ENCODE measurements around the gene RAB5B. TPM values are rescaled to one million over a fixed set of nuclear protein-coding genes. Genes with fewer than 3 reads are reported as not detected.

The RAB5B gene
- total RNA-seq, 2 experiments from 2014 or later, result 21.6 to 47.2 TPM

- intact Hi-C loops (cut with micrococcal nuclease; ENCODE audit: unreplicated experiment), result loop anchor here (5.0 kb wide), 1 partner anchor 226 kb away; the partner anchor contains the start of genes ORMDL2 and SARNP
- Histone ChIP-seq H4K20me1 (ENCODE audit: insufficient read depth, low read length) (peaks cover 22% of the 10 kb centered on the region; the same call in 1 of the 2 replicates), H3K9me2 (ENCODE audit: insufficient read depth, low read length) (no peaks in the 10 kb centered on the region), H3K79me2 (ENCODE audit: insufficient read depth, low read depth, low read length) (peaks cover 24% of the 10 kb centered on the region), H3K4me3 (ENCODE audit: low read depth, low read length, poor library complexity, severe bottlenecking) (peak overlapping the region; percentile 83), H3K9me3 (ENCODE audit: low read length) (no peaks in the 10 kb centered on the region), H3K27ac (ENCODE audit: low read depth, low read length, poor library complexity, severe bottlenecking) (peak overlapping the region; percentile 66), H3K4me2 (ENCODE audit: low read length) (peak overlapping the region; percentile 96), H3K36me3 (ENCODE audit: insufficient read depth, low read length) (peaks cover 48% of the 10 kb centered on the region), H3K4me1 (ENCODE audit: insufficient read depth, low read length, poor library complexity, severe bottlenecking) (peaks cover 39% of the 10 kb centered on the region), H2AFZ (ENCODE audit: low read length) (no peak overlapping the region)
- DNase-seq (ENCODE audit: low spot score), result no peak
- TF ChIP-seq CTCF (conservative IDR thresholded peaks at IDR 0.05; ENCODE audit: low read length) (no peak), EZH2phosphoT487 (IDR thresholded peaks at IDR 0.05; ENCODE audit: borderline replicate concordance, low read depth, low read length) (no peak)
- ChIA-PET CTCF (ENCODE audit: unreplicated experiment) (no interaction called here), POLR2A (interaction anchor here (1.0 to 1.8 kb wide), 2 partner anchors 74 to 303 kb away, joined by 5 to 6 read pairs; no protein-coding TSS in a partner anchor)
- BruUV-seq (replicated peaks), result no TSS peak
Observed at GRCh38 chr12:56042843-56043242, 69.0 kb downstream of the RAB5B start.

Other genes with a start within 250 kb of the RAB5B start
- gene CD63, start 245.1 kb upstream of the RAB5B start, total RNA-seq (2014; rRNA removed; shearing (Covaris generic)), result 102 and 143 TPM in 2 replicates
- 112 and 130 TPM in 2 replicates for gene CD63, start 245.1 kb upstream of the RAB5B start, total RNA-seq (2022)
- gene GDF11, start 231.0 kb upstream of the RAB5B start, total RNA-seq (2014; rRNA removed; shearing (Covaris generic)), result 4.5 and 5.2 TPM in 2 replicates
- 18.0 and 19.9 TPM in 2 replicates for gene GDF11, start 231.0 kb upstream of the RAB5B start, total RNA-seq (2022)
- gene SARNP, start 156.4 kb upstream of the RAB5B start, total RNA-seq (2014; rRNA removed; shearing (Covaris generic)), result 86.1 and 161 TPM in 2 replicates
- 85.5 and 92.0 TPM in 2 replicates for gene SARNP, start 156.4 kb upstream of the RAB5B start, total RNA-seq (2022)
- 13.4 and 20.0 TPM in 2 replicates for gene ORMDL2, start 156.0 kb upstream of the RAB5B start, total RNA-seq (2014; rRNA removed; shearing (Covaris generic))
- gene ORMDL2, start 156.0 kb upstream of the RAB5B start, total RNA-seq (2022), result 22.9 and 27.1 TPM in 2 replicates
- 50.8 and 60.9 TPM in 2 replicates for gene DNAJC14, start 144.5 kb upstream of the RAB5B start, total RNA-seq (2014; rRNA removed; shearing (Covaris generic))
- 52.3 and 59.3 TPM in 2 replicates for gene DNAJC14, start 144.5 kb upstream of the RAB5B start, total RNA-seq (2022)
- gene MMP19, start 131.1 kb upstream of the RAB5B start, total RNA-seq (2014; rRNA removed; shearing (Covaris generic)), result not detected in 2 replicates
- gene MMP19, start 131.1 kb upstream of the RAB5B start, total RNA-seq (2022), result not detected in 2 replicates
- gene PYM1, start 46.2 kb upstream of the RAB5B start, total RNA-seq (2014; rRNA removed; shearing (Covaris generic)), result 88.5 and 97.2 TPM in 2 replicates
- gene PYM1, start 46.2 kb upstream of the RAB5B start, total RNA-seq (2022), result 82.7 and 88.5 TPM in 2 replicates
- gene DGKA, start 42.9 kb upstream of the RAB5B start, total RNA-seq (2014; rRNA removed; shearing (Covaris generic)), result 106 and 144 TPM in 2 replicates
- 170 and 216 TPM in 2 replicates for gene DGKA, start 42.9 kb upstream of the RAB5B start, total RNA-seq (2022)
- gene PMEL, start 8.0 kb upstream of the RAB5B start, total RNA-seq (2014; rRNA removed; shearing (Covaris generic)), result 0.49 and 1.4 TPM in 2 replicates
- 2.4 and 3.0 TPM in 2 replicates for gene PMEL, start 8.0 kb upstream of the RAB5B start, total RNA-seq (2022)
- gene CDK2, start 7.2 kb upstream of the RAB5B start, total RNA-seq (2014; rRNA removed; shearing (Covaris generic)), result 57.8 and 68.1 TPM in 2 replicates
- 80.9 and 81.4 TPM in 2 replicates for gene CDK2, start 7.2 kb upstream of the RAB5B start, total RNA-seq (2022)
- 2.5 and 2.7 TPM in 2 replicates for gene SUOX, start 23.2 kb downstream of the RAB5B start, total RNA-seq (2014; rRNA removed; shearing (Covaris generic))
- 6.4 and 7.4 TPM in 2 replicates for gene SUOX, start 23.2 kb downstream of the RAB5B start, total RNA-seq (2022)
- 0.90 and 1.3 TPM in 2 replicates for gene IKZF4, start 47.0 kb downstream of the RAB5B start, total RNA-seq (2014; rRNA removed; shearing (Covaris generic))
- gene IKZF4, start 47.0 kb downstream of the RAB5B start, total RNA-seq (2022), result 6.0 and 8.8 TPM in 2 replicates
- gene RPS26, start 67.8 kb downstream of the RAB5B start, total RNA-seq (2014; rRNA removed; shearing (Covaris generic)), result 306 and 600 TPM in 2 replicates
- 74.6 and 79.1 TPM in 2 replicates for gene RPS26, start 67.8 kb downstream of the RAB5B start, total RNA-seq (2022)
- not detected in 2 replicates for gene ERBB3, start 106.1 kb downstream of the RAB5B start, total RNA-seq (2014; rRNA removed; shearing (Covaris generic))
- 0.83 TPM in 1 of 2 replicates, not detected in the other for gene ERBB3, start 106.1 kb downstream of the RAB5B start, total RNA-seq (2022)
- gene PA2G4, start 130.5 kb downstream of the RAB5B start, total RNA-seq (2014; rRNA removed; shearing (Covaris generic)), result 358 and 437 TPM in 2 replicates
- 280 and 289 TPM in 2 replicates for gene PA2G4, start 130.5 kb downstream of the RAB5B start, total RNA-seq (2022)
- 4,534 and 5,932 TPM in 2 replicates for gene RPL41, start 142.6 kb downstream of the RAB5B start, total RNA-seq (2014; rRNA removed; shearing (Covaris generic))
- gene RPL41, start 142.6 kb downstream of the RAB5B start, total RNA-seq (2022), result 4,745 and 4,976 TPM in 2 replicates
- 11.9 and 12.6 TPM in 2 replicates for gene ZC3H10, start 144.2 kb downstream of the RAB5B start, total RNA-seq (2014; rRNA removed; shearing (Covaris generic))
- gene ZC3H10, start 144.2 kb downstream of the RAB5B start, total RNA-seq (2022), result 15.8 and 16.5 TPM in 2 replicates
- gene ESYT1, start 154.2 kb downstream of the RAB5B start, total RNA-seq (2014; rRNA removed; shearing (Covaris generic)), result 74.6 and 85.9 TPM in 2 replicates
- 108 and 112 TPM in 2 replicates for gene ESYT1, start 154.2 kb downstream of the RAB5B start, total RNA-seq (2022)
- gene MYL6B, start 178.5 kb downstream of the RAB5B start, total RNA-seq (2014; rRNA removed; shearing (Covaris generic)), result 56.6 and 105 TPM in 2 replicates
- 62.6 and 77.6 TPM in 2 replicates for gene MYL6B, start 178.5 kb downstream of the RAB5B start, total RNA-seq (2022)
- 574 and 654 TPM in 2 replicates for gene MYL6, start 184.3 kb downstream of the RAB5B start, total RNA-seq (2014; rRNA removed; shearing (Covaris generic))
- 415 and 468 TPM in 2 replicates for gene MYL6, start 184.3 kb downstream of the RAB5B start, total RNA-seq (2022)
- 59.7 and 68.3 TPM in 2 replicates for gene SMARCC2, start 215.4 kb downstream of the RAB5B start, total RNA-seq (2014; rRNA removed; shearing (Covaris generic))
- 137 and 162 TPM in 2 replicates for gene SMARCC2, start 215.4 kb downstream of the RAB5B start, total RNA-seq (2022)
- gene RNF41, start 247.8 kb downstream of the RAB5B start, total RNA-seq (2014; rRNA removed; shearing (Covaris generic)), result 63.8 and 76.1 TPM in 2 replicates
- gene RNF41, start 247.8 kb downstream of the RAB5B start, total RNA-seq (2022), result 43.7 and 45.6 TPM in 2 replicates

Measured in OCI-LY7 (cell line).